ENCODE data around the gene TMC3.
"Not testable (repeated sequence)": the region's sequence is repeated elsewhere in the genome, so short reads cannot be mapped to it uniquely, and the experiment has no call there.

Gene TMC3

DNA sequence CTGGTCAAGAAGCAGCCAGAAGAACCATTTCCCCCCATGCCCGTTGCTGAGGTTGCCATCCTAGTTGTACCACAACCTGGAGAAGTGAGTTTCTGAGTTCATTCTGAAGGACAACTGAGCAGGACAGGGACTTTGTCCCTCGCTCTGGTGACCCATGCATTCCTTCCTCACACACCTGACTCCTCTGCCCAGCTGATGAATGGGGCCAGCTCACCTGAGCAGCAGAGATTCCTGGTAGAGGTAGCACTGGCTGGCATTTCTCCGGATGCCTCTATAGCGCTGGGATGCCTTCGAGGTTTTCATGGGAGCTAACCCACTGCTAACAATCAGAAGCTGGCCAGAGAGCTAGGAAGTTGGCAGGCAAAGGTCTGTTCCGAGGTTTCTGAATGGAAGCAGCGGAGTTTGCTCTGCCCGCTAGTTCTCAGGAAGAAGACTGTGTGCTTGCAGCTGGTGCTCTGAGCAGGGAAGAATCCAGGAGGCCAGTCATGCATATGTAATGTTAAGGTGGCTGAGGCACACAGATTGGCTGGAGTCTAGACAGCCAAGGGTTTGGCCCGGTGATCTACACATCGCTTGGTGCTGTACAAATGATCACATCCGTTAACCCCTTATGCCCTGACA, at the start of gene TMC3:
Gene TMC3, minus strand, starts transcription at position 439 of the 621 bp plus-strand sequence. Its CDS starts 136 bp downstream, at position 303.
- TF ChIP-seq, protein P1, sequence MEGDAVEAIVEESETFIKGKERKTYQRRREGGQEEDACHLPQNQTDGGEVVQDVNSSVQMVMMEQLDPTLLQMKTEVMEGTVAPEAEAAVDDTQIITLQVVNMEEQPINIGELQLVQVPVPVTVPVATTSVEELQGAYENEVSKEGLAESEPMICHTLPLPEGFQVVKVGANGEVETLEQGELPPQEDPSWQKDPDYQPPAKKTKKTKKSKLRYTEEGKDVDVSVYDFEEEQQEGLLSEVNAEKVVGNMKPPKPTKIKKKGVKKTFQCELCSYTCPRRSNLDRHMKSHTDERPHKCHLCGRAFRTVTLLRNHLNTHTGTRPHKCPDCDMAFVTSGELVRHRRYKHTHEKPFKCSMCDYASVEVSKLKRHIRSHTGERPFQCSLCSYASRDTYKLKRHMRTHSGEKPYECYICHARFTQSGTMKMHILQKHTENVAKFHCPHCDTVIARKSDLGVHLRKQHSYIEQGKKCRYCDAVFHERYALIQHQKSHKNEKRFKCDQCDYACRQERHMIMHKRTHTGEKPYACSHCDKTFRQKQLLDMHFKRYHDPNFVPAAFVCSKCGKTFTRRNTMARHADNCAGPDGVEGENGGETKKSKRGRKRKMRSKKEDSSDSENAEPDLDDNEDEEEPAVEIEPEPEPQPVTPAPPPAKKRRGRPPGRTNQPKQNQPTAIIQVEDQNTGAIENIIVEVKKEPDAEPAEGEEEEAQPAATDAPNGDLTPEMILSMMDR (conservative IDR thresholded peaks at IDR 0.05) = no peak
- H3K27ac ChIP-seq = no peak within 1 kb of the TSS

GRCh38 chr15:81421461-81421860, 47.4 kb upstream of the TMC3 start:
- H3K27ac ChIP-seq = no peak overlapping the region
- TF ChIP-seq, protein P1 (conservative IDR thresholded peaks at IDR 0.05) = no peak

- H3K27ac ChIP-seq = no peak overlapping the region
- TF ChIP-seq, protein P1 (conservative IDR thresholded peaks at IDR 0.05) = no peak
These were observed 45.4 kb upstream of the TMC3 start for GRCh38 chr15:81419332-81419943.

DNA sequence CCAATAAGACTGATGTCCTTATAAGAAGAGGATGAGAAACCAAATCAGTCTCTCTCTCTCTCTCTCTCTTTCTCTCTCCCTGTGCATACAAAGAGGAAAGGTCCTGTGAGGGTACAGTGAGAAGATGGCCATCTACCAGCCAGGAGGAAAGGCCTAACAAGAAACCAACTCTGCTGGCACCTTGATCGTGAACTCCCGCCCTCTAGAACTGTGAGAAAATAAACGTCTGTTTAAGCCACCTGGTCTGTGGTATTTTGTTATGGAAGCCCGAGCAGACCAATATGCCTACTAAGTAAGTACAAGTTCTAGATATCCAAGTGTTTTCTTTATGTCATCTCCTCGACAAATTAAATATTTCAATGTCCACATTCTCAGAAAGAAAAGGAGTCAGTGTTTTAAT, 44.9 kb upstream of the TMC3 start:
- TF ChIP-seq, protein P1 (conservative IDR thresholded peaks at IDR 0.05) = no peak
- H3K27ac ChIP-seq = no peak overlapping the region

DNA sequence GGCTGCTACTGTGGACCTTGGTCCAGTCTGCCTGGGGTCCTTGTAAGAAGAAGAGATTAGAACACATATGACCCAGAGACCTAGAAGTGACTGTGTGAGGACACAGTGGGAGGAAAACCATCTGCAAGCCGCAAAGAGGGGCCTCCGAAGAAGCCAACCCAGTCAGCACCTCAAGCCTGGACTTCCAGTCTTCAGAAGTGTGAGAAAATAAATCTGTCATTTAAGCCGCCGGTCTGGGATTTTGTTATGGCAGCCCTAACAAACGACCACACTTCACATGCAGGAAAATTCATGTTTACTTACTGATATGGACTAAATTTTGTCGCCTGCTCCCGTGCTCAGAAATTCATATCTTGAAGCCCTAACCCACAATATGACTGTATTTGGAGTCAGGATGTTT, 44.4 kb upstream of the TMC3 start:
- TF ChIP-seq, protein P1 (conservative IDR thresholded peaks at IDR 0.05) = no peak
- H3K27ac ChIP-seq = no peak overlapping the region

- H3K27ac ChIP-seq = not testable (repeated sequence)
These were observed 40.4 kb upstream of the TMC3 start for GRCh38 chr15:81414274-81414968.

DNA sequence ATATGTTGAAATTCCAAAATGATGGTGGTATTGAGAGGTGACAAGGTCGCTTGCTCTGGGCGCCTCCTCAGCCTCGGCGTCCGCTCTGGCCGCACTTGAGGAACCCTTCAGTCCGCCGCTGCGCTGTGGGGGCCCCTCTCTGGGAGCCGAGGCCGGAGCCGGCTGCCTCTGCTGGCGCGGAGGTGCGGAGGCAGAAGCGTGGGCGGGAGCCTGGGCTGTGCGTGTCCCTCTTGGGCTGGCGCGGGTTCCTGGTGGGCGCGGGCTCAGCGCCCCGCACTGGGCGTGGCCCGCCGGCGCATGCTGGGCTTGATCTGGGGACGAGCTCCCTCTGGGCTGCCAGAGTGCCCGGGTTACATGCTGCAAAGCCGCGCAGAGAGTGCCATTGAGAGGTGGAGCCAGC, 39.8 kb upstream of the TMC3 start:
- TF ChIP-seq, protein P1 (conservative IDR thresholded peaks at IDR 0.05) = no peak
- H3K27ac ChIP-seq = no peak overlapping the region

Data from VCaP (cell line).